Measurements from ENCODE around the gene QRFP. TPM values are rescaled to one million over a fixed set of nuclear protein-coding genes. Genes with fewer than 3 reads are reported as not detected.

QRFP gene
- polyA plus RNA-seq, 1 donor, result 0.35 TPM

- no peak for DNase-seq
These were observed 7.7 kb upstream of the QRFP start for GRCh38 chr9:130904070-130905044.

DNA sequence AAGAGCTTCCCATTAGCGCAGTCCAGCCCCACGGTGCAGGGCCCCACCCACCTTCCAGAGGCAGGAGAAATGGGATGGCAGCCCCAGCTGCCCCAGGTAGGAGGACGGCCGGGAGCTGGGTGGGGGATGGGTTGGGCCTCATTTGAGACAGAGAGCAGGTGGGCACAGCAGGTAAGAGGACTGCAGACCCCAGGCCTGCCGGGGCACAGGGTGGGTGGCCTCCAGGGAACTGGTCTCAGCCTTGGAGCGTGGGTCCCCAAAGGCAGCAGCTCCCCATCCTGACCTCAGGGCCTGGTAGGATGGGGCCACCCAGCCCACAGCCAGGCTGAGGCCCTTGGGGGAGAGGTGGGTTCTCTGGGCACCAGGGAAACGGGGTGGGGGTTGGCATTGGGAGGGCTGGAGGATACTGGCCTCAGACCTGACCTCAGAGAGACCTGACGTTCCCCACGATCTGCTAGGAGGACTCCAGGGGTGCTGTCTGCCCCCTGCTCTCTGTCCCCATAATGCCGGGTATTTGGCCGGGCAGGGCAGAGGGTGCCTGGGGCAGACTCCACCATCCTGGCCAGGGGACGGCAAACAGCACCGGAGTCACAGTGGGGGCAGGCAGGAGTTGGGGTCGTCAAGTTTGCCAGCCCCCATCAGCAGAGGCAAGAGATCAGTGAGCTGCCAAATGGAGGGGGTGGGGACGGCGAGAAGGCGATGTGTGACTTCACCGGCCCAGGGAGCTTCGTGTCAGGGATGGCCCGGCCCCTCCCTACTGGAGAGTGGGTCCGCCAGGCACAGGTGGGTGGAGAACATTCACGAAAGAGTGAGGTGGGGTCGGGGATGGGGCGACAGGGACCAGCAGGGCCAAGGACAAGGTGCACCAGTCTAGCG is 6.8 kb upstream of the QRFP start:
- no peak for DNase-seq

- DNase-seq, result no peak
These were observed 5.9 kb upstream of the QRFP start for GRCh38 chr9:130902204-130903185.

GRCh38 chr9:130901498-130902203 is 5.0 kb upstream of the QRFP start:
- DNase-seq, result no peak

GRCh38 chr9:130900701-130901497 is 4.3 kb upstream of the QRFP start:
- no peak for DNase-seq

DNA sequence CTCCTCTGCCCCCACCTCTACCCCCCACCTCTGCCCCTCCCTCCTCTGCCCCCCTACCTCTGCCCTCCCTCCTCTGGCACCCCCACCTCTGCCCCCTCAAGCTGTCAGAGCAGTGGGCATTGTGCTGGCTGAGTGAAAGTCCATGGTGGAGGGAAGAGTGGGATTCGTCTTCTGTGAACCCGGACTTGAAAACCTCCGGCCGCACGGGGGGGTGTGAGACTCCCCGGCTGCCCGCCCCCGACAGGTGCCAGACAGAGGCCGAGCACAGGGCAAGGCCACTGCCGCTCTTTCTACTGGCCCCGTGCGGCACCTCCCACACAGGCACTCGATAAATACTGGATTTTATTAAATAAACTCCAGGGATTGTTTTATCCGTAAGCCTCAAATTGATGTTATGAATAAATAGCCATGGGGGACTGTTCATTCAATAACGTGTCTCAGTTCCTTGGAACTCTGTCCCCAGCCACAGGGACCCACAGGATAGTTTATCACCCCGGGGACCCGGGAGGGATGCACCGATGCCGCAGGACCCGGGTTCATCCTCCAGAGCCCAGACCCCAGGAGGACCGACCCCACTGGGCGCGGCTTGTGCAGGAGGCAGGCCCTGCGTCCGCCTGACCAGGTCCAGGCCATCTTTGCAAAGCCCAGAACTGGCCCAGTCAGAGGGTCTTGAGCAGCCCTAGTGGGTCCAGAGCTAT is 2.6 kb upstream of the QRFP start:
- DNase-seq, result no peak

- no peak for DNase-seq
These were observed 1.9 kb upstream of the QRFP start for GRCh38 chr9:130898552-130898852.

DNA sequence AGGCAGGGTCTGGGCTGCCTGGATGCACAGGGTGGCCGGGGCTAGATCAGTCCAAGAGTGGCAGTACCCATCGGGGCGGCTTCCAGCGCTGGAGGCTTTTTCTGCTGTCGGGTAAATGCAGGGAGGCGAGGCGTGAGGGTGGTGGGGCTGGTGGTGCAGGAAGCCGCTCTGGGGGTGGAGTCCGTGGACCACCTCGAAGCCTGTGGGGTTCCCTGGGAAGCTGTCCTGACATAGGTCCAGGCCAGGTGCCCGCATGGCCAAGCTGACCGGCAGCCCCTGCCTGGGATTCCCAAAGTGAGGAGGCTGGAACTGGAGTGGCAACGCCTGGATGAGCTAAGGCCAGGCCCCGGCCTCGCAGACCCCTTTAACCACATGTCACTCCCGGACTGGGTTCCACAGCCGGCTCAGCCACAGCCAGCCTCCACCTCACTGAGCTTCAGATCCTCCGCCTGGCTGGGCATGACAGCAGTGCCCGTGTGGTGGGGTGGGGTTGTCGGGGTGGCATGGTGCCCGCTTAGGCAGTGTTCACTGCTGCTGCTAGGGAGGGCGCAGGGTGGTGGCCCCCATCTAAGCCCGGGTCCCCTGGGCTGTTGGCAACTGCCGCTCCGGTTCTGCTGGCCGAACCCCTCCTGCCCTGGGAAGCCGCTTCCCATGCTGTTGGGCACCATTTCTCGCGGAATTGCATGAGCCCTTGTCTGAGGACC is 1.4 kb upstream of the QRFP start:
- DNase-seq, result no peak

DNA sequence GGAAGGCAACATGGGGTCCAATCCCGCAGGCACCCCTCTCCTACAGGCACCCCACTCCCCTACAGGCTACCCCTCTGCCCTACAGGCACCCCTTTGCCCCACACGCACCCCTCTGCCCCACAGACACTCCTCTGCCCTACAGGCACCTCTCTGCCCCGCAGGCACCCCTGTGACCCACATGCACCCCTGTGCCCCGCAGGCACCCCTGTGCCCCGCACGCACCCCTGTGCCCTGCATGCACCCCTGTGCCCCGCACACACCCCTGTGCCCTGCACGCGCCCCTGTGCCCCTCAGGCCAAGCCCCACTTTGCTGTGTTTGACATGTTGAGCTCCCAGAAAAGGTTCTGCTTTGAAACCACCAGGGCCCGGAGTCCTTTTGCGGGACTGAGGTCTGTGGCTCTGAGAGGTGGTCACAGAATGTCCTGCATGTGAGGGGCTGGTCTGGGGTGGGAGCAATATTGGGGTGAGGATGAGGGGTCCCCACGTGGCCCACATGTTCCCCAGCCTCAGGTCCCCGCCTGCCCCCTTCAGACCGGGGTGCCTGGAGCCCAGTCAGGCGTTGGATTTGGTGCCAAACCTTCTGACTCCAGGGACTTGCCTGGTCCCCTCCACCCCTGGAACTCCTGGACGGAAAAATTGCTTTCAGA is 616 bp upstream of the QRFP start:
- no peak for DNase-seq

GRCh38 chr9:130895481-130896232 is 955 bp downstream of the QRFP start:
- DNase-seq, result no peak

- DNase-seq, result no peak
These were observed 1.6 kb downstream of the QRFP start for GRCh38 chr9:130895038-130895437.

DNA sequence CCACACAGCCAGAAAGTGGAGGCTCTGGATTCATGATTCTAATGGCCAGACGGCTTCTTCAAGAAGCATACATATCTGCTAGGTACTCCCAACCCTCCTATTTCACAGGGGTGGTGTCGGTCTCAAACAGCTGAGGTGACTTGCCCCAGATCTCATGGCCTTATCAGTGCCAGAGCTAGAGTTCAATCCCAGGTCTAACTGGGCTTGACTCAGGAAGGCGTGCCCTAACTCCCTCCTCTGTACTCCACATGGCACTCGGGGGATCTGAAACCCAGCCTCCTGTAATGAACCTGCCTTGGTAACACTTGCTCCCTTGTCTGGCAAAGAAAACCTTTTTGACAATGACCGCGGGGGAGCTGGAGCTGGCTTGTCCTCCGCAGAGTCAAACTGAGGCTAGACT is 2.1 kb downstream of the QRFP start:
- DNase-seq, result no peak

DNA sequence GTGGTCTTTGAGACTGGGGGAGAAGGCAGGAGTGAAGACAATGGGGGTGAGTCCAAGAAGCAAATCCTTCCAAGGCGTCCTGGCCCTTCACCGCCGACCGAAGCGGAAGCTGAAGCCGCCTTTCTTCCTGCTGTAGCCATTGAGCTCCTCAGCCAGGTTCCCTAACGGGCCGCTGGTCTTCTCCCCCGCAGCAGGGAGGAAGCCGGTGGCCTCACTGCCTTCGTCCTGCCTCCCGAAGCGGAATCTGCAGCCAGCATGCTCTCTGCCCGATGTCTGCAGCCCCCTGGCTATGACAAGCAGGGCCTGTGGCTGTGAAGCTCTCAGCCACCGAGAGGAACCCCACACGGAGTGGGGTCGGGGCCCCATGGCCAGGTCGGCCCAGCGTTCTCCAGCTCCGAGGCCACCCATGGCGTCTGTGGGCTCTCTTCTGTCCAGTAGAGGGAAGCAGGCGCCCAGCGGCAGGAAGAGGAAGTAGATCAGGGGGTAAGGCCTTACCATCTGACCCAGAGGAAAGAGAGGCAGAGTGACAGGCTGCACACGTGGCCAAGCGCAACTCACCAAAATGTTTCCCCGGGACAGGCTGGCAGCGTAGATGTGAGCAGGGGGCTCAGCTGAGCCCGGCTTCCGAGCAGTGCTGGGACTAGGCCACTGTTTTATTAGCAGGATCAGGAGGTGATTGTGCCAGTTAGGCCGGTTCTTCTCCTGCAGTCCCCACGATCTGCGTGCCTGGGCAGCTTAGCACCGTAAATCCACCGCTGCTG is 3.1 kb downstream of the QRFP start:
- no peak for DNase-seq

- DNase-seq, result no peak
These were observed 3.9 kb downstream of the QRFP start for GRCh38 chr9:130892477-130893304.

- DNase-seq, result no peak
These were observed 4.7 kb downstream of the QRFP start for GRCh38 chr9:130891688-130892476.
